ENCODE results near the gene TBC1D16. TPM values are rescaled to one million over a fixed set of nuclear protein-coding genes. Genes with fewer than 3 reads are reported as not detected.
"Not testable (repeated sequence)": the region's sequence is repeated elsewhere in the genome, so short reads cannot be mapped to it uniquely, and the experiment has no call there.

Gene TBC1D16
- total RNA-seq, 4 donors from 2014 or later: 26.5 to 44.3 (median 36.3) TPM

DNA sequence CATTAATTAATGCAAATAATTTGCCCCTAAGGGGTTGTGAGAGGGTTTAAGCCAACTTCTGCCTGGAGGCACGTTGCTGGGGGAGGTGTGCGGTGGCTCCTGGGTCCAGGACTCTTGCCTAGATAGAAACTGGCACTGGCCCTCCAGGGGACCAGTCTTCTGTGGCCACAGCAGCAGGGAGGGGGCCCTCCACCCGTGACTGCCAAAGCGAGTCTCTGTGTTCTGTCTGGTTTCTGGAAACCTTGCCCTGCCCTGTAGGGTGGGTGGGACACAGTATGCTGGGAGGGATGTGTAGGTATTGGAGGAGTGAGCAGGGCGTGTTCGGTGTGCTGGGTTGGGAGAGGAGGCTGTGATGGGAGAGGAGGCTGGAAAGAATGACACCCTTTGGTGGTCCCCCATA lies 78.8 kb downstream of the TBC1D16 start:
- 90 to 100% methylated on average over 2 of the region's 6 CpGs for WGBS, 2 donors (ENCODE audit: low coverage in 1 of 2)
- Histone ChIP-seq H3K9me3 (peaks cover 0 to 7% (median 0%) of the 10 kb centered on the region in 3 donors), H3K36me3 (no peaks in the 10 kb centered on the region), H3K27me3 (no peaks in the 10 kb centered on the region), H3K27ac (no peak overlapping the region), H3K4me1 (peaks cover 0 to 12% (median 4%) of the 10 kb centered on the region in 3 donors), H3K4me3 (no peak overlapping the region)
- no peak for ATAC-seq
- no peak for TF ChIP-seq EP300 (IDR thresholded peaks at IDR 0.05)
- TF ChIP-seq, protein P1, sequence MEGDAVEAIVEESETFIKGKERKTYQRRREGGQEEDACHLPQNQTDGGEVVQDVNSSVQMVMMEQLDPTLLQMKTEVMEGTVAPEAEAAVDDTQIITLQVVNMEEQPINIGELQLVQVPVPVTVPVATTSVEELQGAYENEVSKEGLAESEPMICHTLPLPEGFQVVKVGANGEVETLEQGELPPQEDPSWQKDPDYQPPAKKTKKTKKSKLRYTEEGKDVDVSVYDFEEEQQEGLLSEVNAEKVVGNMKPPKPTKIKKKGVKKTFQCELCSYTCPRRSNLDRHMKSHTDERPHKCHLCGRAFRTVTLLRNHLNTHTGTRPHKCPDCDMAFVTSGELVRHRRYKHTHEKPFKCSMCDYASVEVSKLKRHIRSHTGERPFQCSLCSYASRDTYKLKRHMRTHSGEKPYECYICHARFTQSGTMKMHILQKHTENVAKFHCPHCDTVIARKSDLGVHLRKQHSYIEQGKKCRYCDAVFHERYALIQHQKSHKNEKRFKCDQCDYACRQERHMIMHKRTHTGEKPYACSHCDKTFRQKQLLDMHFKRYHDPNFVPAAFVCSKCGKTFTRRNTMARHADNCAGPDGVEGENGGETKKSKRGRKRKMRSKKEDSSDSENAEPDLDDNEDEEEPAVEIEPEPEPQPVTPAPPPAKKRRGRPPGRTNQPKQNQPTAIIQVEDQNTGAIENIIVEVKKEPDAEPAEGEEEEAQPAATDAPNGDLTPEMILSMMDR (IDR thresholded peaks at IDR 0.05): no peak
- TF ChIP-seq POLR2AphosphoS5 (IDR thresholded peaks at IDR 0.05): no peak
- no peak for TF ChIP-seq POLR2A (IDR thresholded peaks at IDR 0.05)

DNA sequence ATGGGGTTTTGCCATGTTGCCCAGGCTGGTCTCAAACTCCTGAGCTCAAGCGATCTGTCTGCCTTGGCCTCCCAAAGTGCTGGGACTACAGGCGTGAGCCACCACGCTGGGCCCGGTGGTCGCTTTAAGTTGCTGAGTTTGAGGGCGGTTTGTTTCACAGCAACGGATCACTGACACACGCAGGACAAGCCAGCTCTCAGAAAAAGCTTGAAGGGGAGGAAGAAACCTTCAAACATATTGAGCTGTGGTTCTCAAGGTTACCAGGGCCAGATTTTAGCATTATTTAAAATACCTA lies 79.3 kb downstream of the TBC1D16 start:
- H3K4me3 ChIP-seq, H3K27ac ChIP-seq, H3K36me3 ChIP-seq, H3K9me3 ChIP-seq, ATAC-seq, H3K27me3 ChIP-seq: not testable (repeated sequence)
- 100% methylated on average over 1 of the region's 8 CpGs; no CpG with 5 or more reads in 1 of the 2 donors for WGBS, 2 donors (ENCODE audit: low coverage in 1 of 2)
- peaks cover 0 to 17% (median 7%) of the 10 kb centered on the region in 3 donors for H3K4me1 ChIP-seq

DNA sequence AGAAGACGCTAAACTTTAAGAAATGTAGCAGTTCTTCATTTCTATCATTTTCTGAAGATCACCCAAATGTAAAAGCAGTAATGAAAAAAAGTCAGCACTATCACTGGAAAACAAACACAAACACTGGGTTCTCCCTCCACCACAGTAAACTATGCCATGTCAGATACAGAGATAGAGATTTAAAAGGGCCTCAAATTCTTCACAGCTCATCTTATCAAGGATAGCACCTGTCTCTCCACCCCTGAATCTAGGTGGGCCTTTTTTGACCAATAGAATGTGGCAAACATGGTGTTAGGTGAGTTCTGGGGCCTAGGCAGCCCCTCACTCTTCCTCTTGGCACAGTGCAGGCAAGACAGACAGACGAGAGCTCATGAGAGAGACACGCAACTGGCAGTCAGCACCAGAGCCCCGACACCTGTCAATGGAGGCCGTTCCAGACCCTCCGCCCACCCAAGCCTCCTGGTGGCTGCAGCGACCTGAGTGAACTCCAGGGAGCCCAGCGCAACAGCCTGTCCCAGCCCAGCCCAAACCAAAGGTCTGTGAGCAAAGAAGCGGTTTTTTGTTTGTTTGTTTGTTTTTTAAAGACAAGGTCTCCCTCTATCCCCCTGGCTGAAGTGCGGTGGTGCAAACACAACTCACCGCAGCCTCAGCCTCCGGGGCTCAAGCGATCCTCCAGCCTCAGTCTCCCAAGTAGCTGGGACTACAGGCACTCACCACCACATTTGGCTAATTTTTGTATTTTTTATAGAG lies 79.8 kb downstream of the TBC1D16 start:
- no peak for ATAC-seq
- Histone ChIP-seq H3K4me1 (peaks cover 0 to 22% (median 7%) of the 10 kb centered on the region in 3 donors), H3K27ac (no peak overlapping the region), H3K9me3 (no peaks in the 10 kb centered on the region), H3K27me3 (no peaks in the 10 kb centered on the region), H3K4me3 (no peak overlapping the region), H3K36me3 (no peaks in the 10 kb centered on the region)
- WGBS, 2 donors (ENCODE audit: low coverage in 1 of 2): 89 to 100% methylated on average over 1 to 4 of the region's 13 CpGs
- TF ChIP-seq POLR2A (IDR thresholded peaks at IDR 0.05) (no peak), POLR2AphosphoS5 (IDR thresholded peaks at IDR 0.05) (no peak), EP300 (IDR thresholded peaks at IDR 0.05) (no peak)
- TF ChIP-seq, protein P1 (IDR thresholded peaks at IDR 0.05): no peak

DNA sequence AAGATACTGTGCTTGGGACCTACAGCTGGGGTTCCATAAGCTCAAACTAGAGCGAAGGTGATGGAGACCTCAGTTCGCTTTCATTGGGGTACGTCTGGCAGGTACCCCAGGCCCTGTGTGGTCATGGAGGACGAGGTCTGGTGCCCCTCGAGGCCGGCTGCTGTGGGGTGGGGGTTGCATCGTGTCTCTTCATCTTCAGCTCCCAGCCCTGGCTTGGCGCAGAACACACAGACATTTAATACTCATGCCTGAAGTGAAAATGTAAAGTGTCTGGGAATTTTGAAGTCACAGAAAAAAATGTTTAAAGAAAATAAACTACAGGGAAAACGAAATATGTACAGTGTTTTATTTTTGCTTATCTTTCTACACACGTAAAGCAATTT lies 80.5 kb downstream of the TBC1D16 start:
- WGBS, 2 donors (ENCODE audit: low coverage in 1 of 2): 83 to 92% methylated on average over 4 to 8 of the region's 10 CpGs

DNA sequence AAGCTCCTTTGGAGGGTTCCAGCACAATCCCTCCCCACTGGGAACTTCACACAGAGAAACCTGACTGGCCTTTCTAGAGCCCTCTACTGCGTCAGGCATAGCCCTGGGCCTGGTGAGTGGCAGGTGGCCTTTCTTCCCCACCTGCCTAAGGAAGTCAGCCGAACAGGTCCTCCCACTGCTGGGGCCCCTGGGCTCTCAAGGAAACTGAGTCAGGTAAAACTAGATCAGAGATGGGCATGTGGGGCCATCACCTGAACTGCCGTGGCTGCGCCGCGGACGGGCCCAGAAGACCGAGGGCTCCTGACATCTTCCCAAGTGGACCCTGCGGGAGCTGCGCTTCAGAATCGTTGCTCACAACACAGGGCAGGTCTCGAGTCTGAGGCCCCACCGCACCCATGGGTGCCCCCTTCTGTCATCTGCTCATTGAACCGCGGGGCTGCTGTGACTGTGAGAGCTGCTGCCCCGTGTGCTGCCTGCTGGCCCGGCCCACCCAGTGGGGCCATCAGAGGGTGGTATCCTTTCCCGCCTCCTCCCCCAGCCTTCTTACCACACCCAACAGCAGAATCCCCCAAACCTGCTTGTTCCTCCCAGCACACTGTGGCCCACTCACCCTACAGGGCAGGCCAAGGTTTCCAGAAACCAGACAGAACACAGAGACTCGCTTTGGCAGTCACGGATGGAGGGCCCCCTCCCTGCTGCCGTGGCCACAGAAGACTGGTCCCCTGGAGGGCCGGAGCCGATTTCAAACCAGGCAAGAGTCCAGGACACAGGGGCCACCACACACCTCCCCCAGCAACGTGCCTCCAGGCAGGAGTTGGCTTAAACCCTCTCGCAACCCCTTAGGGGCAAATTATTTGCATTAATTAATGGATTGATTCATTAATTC lies 81.1 kb downstream of the TBC1D16 start:
- peaks cover 0 to 25% (median 7%) of the 10 kb centered on the region in 3 donors for H3K4me1 ChIP-seq
- 93 to 100% methylated on average over 1 to 3 of the region's 25 CpGs for WGBS, 2 donors (ENCODE audit: low coverage in 1 of 2)
- H3K36me3 ChIP-seq: peaks cover 0 to 11% of the 10 kb centered on the region in 2 donors
- no peaks in the 10 kb centered on the region for H3K27me3 ChIP-seq
- TF ChIP-seq POLR2AphosphoS5 (IDR thresholded peaks at IDR 0.05) (no peak), EP300 (IDR thresholded peaks at IDR 0.05) (no peak), POLR2A (IDR thresholded peaks at IDR 0.05) (no peak)
- H3K9me3 ChIP-seq: no peaks in the 10 kb centered on the region
- no peak for ATAC-seq
- no peak overlapping the region for H3K27ac ChIP-seq
- no peak overlapping the region for H3K4me3 ChIP-seq

More for the DNA sequence above, 80.5 kb downstream of the TBC1D16 start:
- no peak overlapping the region for H3K27ac ChIP-seq
- H3K9me3 ChIP-seq: no peaks in the 10 kb centered on the region
- no peak overlapping the region for H3K4me3 ChIP-seq
- H3K36me3 ChIP-seq: peaks cover 0 to 5% of the 10 kb centered on the region in 2 donors
- ATAC-seq: no peak
- no peaks in the 10 kb centered on the region for H3K27me3 ChIP-seq
- TF ChIP-seq POLR2A (IDR thresholded peaks at IDR 0.05): no peak
- no peak for TF ChIP-seq EP300 (IDR thresholded peaks at IDR 0.05)
- TF ChIP-seq POLR2AphosphoS5 (IDR thresholded peaks at IDR 0.05): no peak
- TF ChIP-seq, protein P1 (IDR thresholded peaks at IDR 0.05): no peak
- H3K4me1 ChIP-seq: peaks cover 0 to 25% (median 7%) of the 10 kb centered on the region in 3 donors

Measured in gastroesophageal sphincter (tissue), 4 donors.